Gastroesophageal sphincter (tissue), 3 donors: ENCODE measurements around the gene KCNE1.

Experiments
- EP300 ChIP-seq: sonication (generic); formaldehyde crosslinking; IDR thresholded peaks from one replicate; pipeline ENCODE4 v1.6.1; 2017; ENCODE audit warnings: antibody characterized with exemption, mild to moderate bottlenecking
- POLR2A ChIP-seq, 2 donors: fragments of 450-650 bp; IDR thresholded peaks; one replicate each; pipeline ENCODE4 v1.6.1; 2017; ENCODE audit warnings: antibody characterized with exemption in 2 of 2, mild to moderate bottlenecking in 2 of 2, moderate library complexity in 1 of 2
- POLR2AphosphoS5 ChIP-seq: sonication (generic); formaldehyde crosslinking; IDR thresholded peaks from one replicate; pipeline ENCODE4 v1.6.1; 2017; ENCODE audit warnings: antibody characterized with exemption
- TF ChIP-seq, protein P1 (sequence below), 4 experiments: fragments of 200-600 bp in 2 of 4; fragments of 450-650 bp in 2 of 4; sonication (generic) in 1 of 4; IDR thresholded peaks; one replicate each; pipeline ENCODE4 v1.5.1; 2017 to 2019; ENCODE audit warnings: antibody characterized with exemption in 4 of 4, mild to moderate bottlenecking in 2 of 4, moderate library complexity in 2 of 4

DNA sequence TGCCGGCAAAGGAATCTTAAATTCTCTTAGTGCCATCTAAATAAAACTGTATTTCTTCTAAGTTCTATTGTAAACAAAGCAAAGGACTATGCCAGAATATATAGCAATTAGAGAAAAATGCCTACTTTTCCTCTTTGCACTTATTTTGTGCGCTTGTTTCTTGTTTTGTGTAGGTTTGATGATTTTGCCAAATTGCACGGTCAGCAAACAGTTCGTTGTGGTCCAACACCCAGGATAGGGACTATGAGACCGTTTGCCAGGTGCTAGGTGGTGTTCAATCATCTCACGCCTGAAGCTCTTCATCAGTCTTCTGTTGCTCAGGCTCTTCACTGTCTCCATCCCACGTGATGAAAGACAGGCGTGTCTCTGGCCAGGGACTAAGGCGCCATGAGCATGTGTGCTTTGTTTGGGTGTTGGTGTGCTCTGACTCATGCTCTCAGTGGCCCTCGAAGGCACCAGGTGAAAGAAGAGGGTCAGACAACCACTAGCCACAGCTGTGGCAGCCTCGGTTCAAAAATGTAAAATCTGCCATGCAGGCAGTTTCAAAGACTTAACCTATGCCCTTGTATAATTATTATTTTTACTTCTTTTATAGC is 36.9 kb upstream of the KCNE1 start:
- TF ChIP-seq, protein P1, sequence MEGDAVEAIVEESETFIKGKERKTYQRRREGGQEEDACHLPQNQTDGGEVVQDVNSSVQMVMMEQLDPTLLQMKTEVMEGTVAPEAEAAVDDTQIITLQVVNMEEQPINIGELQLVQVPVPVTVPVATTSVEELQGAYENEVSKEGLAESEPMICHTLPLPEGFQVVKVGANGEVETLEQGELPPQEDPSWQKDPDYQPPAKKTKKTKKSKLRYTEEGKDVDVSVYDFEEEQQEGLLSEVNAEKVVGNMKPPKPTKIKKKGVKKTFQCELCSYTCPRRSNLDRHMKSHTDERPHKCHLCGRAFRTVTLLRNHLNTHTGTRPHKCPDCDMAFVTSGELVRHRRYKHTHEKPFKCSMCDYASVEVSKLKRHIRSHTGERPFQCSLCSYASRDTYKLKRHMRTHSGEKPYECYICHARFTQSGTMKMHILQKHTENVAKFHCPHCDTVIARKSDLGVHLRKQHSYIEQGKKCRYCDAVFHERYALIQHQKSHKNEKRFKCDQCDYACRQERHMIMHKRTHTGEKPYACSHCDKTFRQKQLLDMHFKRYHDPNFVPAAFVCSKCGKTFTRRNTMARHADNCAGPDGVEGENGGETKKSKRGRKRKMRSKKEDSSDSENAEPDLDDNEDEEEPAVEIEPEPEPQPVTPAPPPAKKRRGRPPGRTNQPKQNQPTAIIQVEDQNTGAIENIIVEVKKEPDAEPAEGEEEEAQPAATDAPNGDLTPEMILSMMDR (IDR thresholded peaks at IDR 0.05): no peak
- TF ChIP-seq POLR2AphosphoS5 (no peak), EP300 (no peak), POLR2A (IDR thresholded peaks at IDR 0.05) (no peak)
